Measurements from ENCODE around the gene ACE.

ACE gene

DNA sequence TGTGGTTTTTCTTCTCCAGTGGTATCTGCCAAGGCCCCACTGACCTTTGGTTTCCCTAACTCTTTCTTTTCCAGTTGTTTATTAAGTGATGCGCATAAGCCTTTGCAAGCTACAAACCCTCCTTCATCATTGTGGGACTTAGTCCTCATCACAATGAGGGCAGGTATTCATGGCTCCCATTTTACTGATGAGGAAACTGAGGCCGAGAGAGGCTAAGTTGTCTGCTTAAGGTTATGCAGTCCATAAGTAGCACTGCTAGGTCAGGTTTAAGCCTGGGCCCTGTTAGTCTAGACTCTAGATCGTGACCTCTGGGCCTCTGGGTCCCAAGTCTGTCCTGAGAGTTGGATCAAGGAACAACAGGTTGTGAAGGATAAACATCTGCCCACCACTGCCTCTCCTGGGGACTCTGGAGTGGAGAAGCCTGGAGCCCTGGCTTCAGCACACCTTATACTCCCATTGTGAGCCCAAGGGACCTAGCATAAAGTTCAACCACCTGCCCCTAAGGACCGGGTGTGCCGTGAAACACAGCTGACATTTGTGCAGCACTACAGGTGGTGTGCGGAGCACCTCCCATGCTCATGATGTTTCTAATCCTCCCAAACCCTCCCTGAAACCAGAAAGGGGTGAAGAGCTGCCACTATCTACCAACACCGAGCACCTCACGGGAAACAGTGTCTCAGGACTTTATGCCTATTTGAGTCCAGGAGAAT is 41.1 kb downstream of the ACE start:
- DNase-seq = no peak

DNA sequence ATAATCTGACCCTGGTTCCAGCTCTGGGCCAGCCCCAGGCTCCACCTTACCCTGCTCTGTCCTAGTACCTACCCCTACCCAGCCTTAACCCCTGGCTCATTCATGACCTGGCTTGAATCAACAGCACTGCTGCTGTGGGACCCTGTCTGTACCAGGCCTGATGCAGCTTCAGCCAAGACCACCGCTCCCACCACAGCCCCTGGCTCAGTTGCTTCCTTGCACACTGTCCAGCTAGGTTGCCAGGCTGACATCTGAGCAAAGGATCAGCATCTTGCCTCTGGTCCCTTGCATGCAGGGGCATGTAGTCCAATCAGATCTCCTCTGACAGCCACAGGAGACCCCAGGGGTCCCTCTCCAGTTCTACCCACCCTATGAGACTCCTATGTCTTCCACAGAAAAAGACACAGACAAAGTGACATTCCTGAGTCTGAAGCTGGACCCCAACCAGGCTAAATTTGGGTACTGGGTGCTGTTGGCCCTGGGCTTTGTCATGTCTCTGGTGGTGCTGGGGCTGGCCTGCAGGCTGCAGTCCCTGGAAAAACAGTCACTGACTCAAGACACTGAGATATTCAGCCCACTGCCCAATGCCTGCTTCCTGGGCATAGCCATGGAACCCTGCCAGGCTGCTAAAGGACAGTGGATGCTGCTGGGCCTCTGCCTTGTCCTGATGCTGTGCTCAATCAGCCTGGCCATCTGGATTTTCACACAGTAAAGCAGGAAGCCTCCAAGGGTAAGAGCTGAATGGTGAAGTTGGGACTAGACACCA is 42.4 kb downstream of the ACE start:
- DNase-seq = no peak

DNA sequence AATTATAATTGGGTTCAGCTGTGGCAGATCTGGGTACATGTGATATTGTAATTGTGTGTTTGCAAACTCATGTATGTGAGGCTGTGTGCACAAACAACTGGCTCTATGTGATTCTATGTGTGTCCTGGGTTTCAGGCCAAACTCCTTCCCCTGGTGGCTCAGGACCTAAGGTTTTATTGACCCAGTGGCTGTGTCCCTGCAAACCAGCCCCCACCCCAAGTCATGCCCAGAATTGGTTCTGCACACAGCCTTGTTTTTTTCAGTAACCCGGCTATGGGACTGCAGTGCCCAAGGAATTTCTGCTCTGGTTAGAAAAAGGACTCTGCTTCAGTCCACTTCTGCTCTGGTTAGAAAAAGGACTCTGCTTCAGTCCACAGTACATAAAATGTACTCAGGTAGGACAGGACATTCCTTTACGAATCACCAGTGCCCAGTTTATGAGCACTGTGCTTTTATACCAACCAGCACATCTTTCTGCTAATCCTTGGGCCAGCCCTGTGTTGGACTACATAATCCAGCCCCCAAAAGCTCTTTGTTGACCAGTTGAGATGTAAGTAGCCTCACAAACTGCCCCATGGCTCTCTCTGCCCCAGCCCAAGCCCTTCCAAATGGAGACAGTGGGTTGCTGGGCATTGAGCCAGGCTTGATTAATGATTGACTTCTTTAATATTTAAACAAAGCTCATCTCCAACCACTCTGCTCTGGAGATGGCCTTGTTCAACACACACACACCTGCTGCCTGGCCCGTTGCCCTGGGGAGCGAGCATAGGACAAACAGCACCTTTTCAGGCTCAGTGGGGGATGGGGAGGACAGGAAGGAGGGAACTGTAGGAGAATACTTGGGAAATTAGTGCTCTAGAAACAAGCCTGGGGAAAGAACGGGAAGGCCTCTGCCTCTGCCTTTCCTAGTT is 43.4 kb downstream of the ACE start:
- no peak for DNase-seq

DNA sequence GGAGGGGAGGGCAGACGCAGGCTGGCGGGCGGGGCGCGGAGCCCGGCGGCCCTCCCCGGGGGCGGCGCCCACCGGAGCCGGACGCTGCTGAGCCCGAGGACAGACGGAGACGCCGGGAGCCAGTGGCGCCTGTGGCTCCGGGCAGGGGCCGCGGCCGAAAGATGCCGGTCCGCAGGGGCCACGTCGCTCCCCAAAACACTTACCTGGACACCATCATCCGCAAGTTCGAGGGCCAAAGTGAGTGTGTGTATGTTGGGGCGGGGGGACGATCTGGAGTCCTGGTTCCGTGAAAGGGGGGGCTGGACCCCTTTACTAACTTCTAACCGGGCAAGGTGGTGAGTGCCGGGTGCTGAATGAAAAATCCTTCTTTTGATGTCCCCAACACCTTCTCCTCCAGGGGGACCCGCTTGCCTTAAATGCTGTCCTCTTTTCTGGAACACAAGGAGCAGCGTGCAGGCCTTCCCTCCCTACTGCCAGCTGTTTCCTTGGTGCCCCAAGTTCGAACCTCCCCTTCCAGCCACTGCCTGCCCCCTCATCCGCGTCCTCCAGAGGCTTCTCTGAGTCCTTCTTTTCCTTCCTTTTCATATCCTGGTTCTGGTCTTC is 46.5 kb downstream of the ACE start, which contains the start of gene KCNH6:
TSS of gene KCNH6 (plus strand) at position 106 of the 603 bp plus-strand sequence. CDS start at position 162, 56 bp downstream.
- no peak for DNase-seq

DNA sequence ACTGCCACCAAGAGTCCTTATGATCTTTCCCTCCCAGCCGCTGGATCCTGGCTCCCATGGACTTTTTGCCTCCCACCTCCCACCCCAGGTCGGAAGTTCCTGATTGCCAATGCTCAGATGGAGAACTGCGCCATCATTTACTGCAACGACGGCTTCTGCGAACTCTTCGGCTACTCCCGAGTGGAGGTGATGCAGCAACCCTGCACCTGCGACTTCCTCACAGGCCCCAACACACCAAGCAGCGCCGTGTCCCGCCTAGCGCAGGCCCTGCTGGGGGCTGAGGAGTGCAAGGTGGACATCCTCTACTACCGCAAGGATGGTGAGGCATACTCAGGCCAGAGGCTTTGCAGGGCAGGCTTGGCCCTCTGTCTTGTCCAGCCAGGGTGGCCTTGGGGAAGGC is 47.2 kb downstream of the ACE start:
- no peak for DNase-seq

DNA sequence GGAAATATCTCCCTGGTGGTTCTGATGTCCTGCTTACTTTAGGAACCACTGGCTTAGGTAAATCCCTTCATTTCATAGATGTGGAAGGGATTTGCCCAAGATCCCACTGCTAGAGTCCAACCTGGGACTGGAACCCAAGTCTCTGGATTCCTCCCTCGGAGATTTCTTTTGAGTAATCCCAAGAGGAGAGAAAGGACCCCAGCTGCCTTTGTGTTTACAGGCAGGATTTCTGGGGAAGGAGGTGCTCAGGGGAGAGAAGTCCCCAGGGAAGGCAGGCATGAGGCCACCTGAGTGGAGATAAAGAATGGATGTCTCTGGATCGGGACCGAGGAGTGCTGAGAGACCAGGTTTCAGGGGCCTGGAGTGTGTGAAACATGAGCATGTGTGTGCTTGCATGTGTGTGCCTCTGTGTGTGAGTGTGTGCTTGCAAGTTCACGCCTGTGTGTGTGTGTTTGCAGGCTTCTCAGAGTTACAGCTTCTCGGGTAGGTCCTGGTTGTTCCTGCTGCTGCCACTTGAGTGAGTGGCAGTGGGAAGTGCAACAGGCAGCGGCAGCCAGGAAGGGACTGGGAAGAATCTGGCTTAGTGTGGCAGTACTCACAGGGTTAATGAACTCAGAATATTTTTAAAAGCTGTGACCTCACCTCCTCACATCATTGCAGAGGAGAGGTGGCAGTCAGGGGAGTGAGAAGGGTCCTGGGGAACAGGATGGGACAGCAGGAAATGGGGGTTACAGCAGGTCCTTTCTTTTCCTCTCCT is 48.5 kb downstream of the ACE start:
- no peak for DNase-seq

DNA sequence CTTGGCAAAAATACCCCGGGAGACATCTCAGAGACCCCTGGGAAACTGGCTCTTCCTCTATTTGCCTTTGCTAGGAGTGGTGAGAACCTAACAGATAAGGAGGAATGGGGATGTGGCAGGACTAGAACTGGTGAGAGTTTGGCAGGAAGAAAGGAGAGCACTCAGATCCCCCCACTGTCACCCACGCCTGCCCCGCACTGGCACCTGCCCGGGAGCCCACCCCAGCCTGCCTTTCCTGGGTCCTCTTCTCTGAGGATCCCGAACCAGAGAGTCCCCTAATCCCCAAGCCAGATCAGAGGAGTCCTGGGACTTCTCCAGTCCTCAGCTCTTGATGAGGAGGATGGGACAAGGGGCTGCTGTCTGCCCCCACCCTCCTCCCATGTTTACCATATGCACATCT is 50.0 kb downstream of the ACE start:
- DNase-seq = no peak

DNA sequence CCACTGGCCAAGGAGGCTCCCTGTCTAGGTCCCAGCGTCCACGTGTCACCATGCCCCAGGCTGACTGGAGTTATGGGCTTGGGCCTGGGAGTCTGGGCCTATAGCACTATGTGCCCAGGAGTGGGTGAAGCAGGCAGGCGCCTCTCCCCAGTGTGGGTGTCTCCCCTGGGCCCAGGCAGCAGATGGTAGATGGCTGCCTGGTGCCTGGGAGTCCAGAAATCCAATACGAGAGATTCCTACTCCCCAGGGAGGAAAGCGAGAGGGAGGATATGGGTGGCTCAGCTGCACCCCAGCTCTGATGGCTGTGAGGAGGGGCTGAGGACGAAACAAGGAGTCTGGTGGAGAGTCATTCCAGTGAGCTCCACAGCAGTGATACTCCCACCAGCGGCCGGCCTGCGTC is 51.3 kb downstream of the ACE start:
- no peak for DNase-seq

DNA sequence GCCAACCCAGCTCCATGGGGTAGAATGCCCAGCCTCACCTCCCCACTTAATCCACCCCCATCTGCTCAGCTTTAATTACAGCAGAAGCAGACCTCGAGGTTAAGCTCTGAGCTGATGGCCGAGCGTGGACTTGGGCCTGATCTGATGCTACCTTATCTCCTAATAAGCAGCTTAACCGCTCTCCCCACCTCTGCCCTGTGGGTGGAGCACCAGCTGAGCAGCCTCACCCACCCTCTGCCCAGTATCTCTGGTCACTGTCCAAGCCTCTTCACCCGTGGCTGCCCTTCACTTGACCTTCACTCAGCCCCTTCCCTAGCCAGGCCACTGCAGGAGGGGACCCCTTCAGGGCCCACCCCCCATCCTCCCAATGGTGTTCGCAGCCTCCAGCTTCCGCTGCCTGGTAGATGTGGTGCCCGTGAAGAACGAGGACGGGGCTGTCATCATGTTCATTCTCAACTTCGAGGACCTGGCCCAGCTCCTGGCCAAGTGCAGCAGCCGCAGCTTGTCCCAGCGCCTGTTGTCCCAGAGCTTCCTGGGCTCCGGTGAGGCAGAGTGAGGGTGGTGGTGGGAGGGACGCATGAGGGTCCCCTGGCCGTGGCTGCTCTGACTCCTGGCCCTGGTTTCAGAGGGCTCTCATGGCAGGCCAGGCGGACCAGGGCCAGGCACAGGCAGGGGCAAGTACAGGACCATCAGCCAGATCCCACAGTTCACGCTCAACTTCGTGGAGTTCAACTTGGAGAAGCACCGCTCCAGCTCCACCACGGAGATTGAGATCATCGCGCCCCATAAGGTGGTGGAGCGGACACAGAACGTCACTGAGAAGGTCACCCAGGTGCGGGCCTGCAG is 53.1 kb downstream of the ACE start:
- DNase-seq = no peak

DNA sequence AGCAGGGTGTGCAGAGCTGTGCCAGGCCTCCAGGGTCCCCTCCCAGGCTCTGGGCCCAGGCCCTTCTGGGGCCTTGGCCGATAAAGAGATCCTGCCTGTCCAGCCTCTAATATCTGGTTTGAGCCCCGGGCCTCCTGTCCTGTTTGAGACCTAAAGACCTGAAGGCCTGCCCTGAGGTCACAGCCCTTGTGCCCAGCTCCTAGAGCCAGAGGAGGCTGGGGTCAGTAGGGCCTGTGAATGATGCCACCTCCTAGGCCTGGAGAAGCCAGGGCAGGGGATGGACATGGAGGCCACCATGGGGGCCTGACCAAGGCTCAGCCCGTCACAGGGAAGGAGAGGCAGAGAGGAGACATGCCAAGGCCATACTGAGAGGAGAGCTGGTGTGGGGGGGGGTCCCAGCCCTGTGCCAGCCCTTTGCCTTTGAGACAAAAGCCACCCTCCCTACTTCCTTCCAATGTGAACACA is 53.7 kb downstream of the ACE start:
- DNase-seq = no peak

DNA sequence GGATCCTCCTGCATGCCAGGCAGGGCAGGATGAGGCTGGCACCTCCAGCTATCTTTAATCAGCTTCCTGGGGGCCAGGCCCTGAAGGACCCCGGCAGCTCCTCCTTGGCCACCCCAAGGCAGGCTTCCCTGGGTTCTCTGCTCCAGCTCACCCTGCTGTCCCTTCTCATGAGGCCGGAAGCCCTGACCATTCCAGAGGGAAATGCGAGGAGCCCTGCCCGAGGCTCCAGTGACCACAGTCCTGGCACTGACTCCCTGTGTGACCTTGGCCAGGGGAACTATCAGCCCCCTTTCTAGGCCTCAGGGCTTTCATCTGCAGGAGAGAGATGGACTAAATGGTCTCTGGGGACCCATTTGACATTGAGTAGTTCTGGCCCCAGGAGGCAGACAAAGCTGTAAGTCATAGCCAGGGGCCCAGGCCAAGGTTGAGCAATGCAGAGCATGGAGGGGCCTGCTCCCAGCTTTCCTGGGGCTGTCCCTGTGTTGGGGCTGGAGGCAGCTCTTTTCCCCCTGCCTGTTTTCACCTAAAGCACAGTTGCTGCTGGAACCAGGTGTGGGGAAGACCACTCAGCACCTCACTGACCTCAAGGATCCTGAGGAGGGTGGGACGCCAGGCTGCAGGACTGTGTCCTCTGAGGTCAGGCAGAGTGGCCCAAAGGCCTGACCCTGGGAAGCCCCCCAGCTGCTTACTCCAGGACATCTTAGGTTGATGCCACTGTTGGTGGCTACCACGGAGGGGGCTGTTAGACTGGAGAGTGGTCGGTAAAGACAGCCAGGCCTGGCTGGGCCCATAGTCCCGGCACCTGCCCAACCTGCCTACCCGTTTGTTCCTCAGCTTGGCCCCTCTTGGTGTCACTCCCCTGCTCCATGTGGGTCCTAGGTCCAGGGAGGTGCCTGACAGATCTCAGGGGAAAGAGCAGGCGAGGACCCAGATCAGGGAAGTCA is 54.4 kb downstream of the ACE start:
- no peak for DNase-seq

DNA sequence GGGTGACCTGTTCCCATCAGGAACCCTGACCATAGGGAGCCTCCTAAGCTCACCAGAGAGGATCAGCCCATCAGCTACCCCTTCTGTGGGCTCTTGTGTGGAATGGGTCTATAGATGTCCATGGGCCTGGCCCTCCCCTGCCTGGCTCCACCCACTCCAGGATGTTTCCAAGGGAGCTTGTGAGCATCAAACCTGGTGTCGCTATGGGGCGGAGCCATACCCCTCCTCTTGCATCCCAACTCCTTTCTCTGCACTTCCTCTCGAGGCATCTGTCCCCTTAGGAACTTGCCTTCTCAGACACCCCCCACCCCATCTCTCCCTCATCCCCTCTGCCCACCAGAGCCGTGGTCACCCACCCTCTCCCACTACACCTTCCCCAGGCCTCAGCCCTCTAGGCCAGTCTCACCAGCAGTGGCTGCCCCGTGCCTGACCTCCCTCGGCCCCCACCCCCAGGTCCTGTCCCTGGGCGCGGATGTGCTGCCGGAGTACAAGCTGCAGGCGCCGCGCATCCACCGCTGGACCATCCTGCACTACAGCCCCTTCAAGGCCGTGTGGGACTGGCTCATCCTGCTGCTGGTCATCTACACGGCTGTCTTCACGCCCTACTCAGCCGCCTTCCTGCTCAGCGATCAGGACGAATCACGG is 56.7 kb downstream of the ACE start:
- DNase-seq = no peak

DNA sequence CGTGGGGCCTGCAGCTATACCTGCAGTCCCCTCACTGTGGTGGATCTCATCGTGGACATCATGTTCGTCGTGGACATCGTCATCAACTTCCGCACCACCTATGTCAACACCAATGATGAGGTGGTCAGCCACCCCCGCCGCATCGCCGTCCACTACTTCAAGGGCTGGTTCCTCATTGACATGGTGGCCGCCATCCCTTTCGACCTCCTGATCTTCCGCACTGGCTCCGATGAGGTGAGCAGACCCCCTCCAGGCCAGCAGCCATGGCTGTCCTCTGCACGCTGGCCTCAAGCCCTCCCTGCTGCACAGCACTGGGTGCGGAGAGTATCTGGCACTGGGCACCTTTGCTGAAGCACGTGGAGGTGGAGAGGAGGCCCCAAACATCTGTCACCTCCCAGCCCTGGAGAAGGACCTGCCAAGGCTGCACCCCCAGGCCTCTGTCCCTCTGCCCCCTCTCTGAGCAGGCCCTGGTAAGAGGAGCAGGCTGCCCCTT is 57.3 kb downstream of the ACE start:
- DNase-seq = no peak

DNA sequence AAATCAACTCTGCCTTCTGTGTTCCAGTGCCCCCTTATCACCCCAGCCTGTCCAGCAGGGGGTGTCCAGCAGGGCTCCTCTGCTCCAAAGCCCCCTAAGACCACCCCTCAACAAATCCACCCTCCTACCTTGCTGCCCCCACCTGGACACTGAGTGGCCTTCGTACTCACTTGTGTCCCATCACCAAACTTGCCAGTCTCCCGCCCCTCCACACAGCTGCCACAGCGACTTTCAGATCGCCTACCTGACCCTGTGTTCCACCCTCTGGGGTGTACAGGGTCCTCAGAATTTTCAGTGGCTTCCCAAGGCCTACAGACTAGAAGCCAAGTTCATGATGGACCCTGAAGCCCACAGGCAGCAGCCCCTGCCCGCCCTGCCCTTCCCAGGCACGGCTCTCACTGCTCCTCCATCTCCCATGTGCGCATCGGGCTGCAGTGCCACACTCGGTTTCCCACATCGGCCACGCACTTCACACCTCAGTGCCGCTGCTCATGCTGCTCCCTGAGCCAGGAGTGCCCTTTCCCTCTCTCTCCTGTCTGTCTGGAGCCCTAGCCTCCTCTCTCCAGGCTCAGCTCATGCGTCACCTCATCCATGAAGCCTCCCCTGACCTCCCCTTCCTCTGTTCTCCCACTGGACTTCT is 58.1 kb downstream of the ACE start:
- DNase-seq = no peak

DNA sequence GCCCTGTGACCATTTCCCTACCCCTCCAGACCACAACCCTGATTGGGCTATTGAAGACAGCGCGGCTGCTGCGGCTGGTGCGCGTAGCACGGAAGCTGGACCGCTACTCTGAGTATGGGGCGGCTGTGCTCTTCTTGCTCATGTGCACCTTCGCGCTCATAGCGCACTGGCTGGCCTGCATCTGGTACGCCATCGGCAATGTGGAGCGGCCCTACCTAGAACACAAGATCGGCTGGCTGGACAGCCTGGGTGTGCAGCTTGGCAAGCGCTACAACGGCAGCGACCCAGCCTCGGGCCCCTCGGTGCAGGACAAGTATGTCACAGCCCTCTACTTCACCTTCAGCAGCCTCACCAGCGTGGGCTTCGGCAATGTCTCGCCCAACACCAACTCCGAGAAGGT is 58.8 kb downstream of the ACE start:
- DNase-seq = no peak

DNA sequence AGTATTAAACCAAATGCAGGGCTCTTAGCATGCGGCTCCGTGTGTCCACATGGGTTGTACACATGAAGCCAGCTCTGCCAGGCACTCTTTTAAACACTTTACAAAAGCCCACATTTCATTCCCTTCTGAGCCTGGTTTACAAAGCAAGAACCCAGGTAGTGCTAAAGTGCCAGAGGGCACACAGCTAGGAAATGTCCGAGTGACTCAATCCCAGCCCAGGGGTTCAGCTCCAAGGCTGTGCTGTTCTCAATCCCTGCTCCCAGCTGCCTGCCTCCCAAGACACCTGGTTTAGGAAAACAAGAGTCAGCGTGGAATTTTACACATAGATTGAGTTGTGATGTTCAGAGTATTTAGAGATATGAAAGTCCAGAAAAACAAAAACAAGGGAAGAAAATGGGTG is 60.1 kb downstream of the ACE start:
- no peak for DNase-seq

DNA sequence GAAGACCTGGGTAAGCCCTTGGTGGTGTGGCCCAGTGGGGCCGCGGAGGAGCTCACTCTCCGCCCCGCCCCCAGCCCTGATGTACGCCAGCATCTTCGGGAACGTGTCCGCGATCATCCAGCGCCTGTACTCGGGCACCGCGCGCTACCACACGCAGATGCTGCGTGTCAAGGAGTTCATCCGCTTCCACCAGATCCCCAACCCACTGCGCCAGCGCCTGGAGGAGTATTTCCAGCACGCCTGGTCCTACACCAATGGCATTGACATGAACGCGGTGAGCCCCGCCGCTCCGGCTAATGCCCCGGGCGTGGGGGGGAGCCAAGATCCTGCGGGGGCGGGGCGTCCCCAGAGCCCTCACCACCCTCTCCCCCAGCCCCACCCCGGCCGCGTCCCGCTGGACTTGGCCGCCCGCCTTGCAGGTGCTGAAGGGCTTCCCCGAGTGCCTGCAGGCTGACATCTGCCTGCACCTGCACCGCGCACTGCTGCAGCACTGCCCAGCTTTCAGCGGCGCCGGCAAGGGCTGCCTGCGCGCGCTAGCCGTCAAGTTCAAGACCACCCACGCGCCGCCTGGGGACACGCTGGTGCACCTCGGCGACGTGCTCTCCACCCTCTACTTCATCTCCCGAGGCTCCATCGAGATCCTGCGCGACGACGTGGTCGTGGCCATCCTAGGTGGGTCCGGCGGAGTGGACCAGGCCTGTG is 61.3 kb downstream of the ACE start:
- no peak for DNase-seq
